Activated CD4-positive, CD25-positive, alpha-beta regulatory T cell treated with anti-CD3 and anti-CD28 coated beads, Interleukin-2, amount 50 U/mL, for 24 hours (primary cell): Measurements from ENCODE around the gene ASPSCR1.

Experiments
- ATAC-seq, 2 donors: fragments of 150-1000 bp; cut with Tn5 transposase; one replicate each; pipeline ENCODE4 v1.10.0; 2021; ENCODE audit warnings: mild to moderate bottlenecking in 1 of 2, moderate library complexity in 1 of 2

ASPSCR1 gene

GRCh38 chr17:82047379-82047778 lies 70.0 kb downstream of the ASPSCR1 start:
- ATAC-seq = no peak

GRCh38 chr17:82047914-82048570 lies 70.6 kb downstream of the ASPSCR1 start:
- ATAC-seq = no peak

- no peak for ATAC-seq
Measured at GRCh38 chr17:82048571-82048971, 71.1 kb downstream of the ASPSCR1 start.

GRCh38 chr17:82049106-82049505 lies 71.7 kb downstream of the ASPSCR1 start:
- ATAC-seq = no peak

GRCh38 chr17:82049521-82049971 lies 72.1 kb downstream of the ASPSCR1 start:
- ATAC-seq = no peak

- ATAC-seq = no peak
Measured at GRCh38 chr17:82050152-82050760, 72.8 kb downstream of the ASPSCR1 start.

- ATAC-seq = peak in 1 of 2 donors; percentile 6
Measured at GRCh38 chr17:82050761-82051641, 73.6 kb downstream of the ASPSCR1 start.

- ATAC-seq = peak; percentile 91 to 93
Measured at GRCh38 chr17:82051776-82052637, 74.6 kb downstream of the ASPSCR1 start, which contains the start of the genes GPS1 and RFNG. Gene GPS1 (plus strand): TSS chr17:82051898. CDS start chr17:82051932, 34 bp downstream. Gene RFNG (minus strand): TSS chr17:82051811. CDS start chr17:82051766, 45 bp downstream.

- no peak for ATAC-seq
Measured at GRCh38 chr17:82052638-82053059, 75.2 kb downstream of the ASPSCR1 start.

GRCh38 chr17:82053130-82053529 lies 75.7 kb downstream of the ASPSCR1 start:
- no peak for ATAC-seq

- ATAC-seq = no peak
Measured at GRCh38 chr17:82053556-82054263, 76.3 kb downstream of the ASPSCR1 start.

GRCh38 chr17:82054351-82055022 lies 77.1 kb downstream of the ASPSCR1 start:
- no peak for ATAC-seq

GRCh38 chr17:82055023-82055964 lies 77.9 kb downstream of the ASPSCR1 start:
- no peak for ATAC-seq

- no peak for ATAC-seq
Measured at GRCh38 chr17:82055965-82056728, 78.7 kb downstream of the ASPSCR1 start.

GRCh38 chr17:82056729-82057621 lies 79.5 kb downstream of the ASPSCR1 start:
- ATAC-seq = no peak

- no peak for ATAC-seq
Measured at GRCh38 chr17:82058230-82058854, 80.9 kb downstream of the ASPSCR1 start.

GRCh38 chr17:82058855-82059249 lies 81.4 kb downstream of the ASPSCR1 start:
- no peak for ATAC-seq
